Suprapubic skin (tissue), 4 donors: ENCODE measurements around the gene PRKACB.

Source experiments
- CTCF ChIP-seq, 2 donors: fragments of 200-600 bp in 1 of 2; fragments of 450-650 bp in 1 of 2; sonication (generic) in 1 of 2; IDR thresholded peaks; one replicate each; pipeline ENCODE4 v1.5.1; 2016 to 2019; ENCODE audit warnings: antibody characterized with exemption in 2 of 2, mild to moderate bottlenecking in 1 of 2, moderate library complexity in 1 of 2
- EP300 ChIP-seq: sonication (generic); formaldehyde crosslinking; IDR thresholded peaks from one replicate; pipeline ENCODE4 v1.6.1; 2017; ENCODE audit warnings: antibody characterized with exemption
- POLR2A ChIP-seq, 2 donors: fragments of 450-650 bp; IDR thresholded peaks; one replicate each; pipeline ENCODE4 v1.6.1; 2017; ENCODE audit warnings: antibody characterized with exemption in 2 of 2, mild to moderate bottlenecking in 2 of 2, moderate library complexity in 2 of 2
- POLR2AphosphoS5 ChIP-seq, 3 donors: sonication (generic); formaldehyde crosslinking; IDR thresholded peaks; one replicate each; pipeline ENCODE4 v1.6.1; 2017; ENCODE audit warnings: antibody characterized with exemption in 3 of 3

GRCh38 chr1:84117868-84118267 is 26.2 kb upstream of the PRKACB start:
- TF ChIP-seq CTCF (IDR thresholded peaks at IDR 0.05) (no peak), POLR2AphosphoS5 (IDR thresholded peaks at IDR 0.05) (no peak), POLR2A (IDR thresholded peaks at IDR 0.05) (no peak), EP300 (no peak)
